Keratinocyte (primary cell): ENCODE results near the gene RAD23B. TPM values are rescaled to one million over a fixed set of nuclear protein-coding genes. Genes with fewer than 3 reads are reported as not detected.
"Not testable (repeated sequence)": the region's sequence is repeated elsewhere in the genome, so short reads cannot be mapped to it uniquely, and the experiment has no call there.

Experiments used
- DNase-seq: peaks from one replicate; pipeline ENCODE4 v3.0.0-alpha.2; 2011; ENCODE audit warnings: low read depth, missing footprints, low spot score
- FAIRE-seq: peaks from 2 replicates; lab custom pipeline; 2011; peaks lifted over from hg19 to GRCh38; lab: Jason Lieb, UNC
- H2AFZ ChIP-seq: 2 replicates; pipeline ENCODE4 v1.6.0; 2012; ENCODE audit warnings: low read length, control low read depth, inconsistent platforms; ENCODE audit not compliant: control insufficient read depth
- H3K27ac ChIP-seq: 2 replicates; pipeline ENCODE4 v1.5.1; 2011; ENCODE audit warnings: low read length; ENCODE audit not compliant: control insufficient read depth, insufficient read depth
- H3K27me3 ChIP-seq: 3 replicates; pipeline ENCODE4 v1.6.0; 2011; ENCODE audit warnings: low read length; ENCODE audit not compliant: control insufficient read depth, insufficient read depth; ENCODE audit errors: extremely low read depth
- H3K36me3 ChIP-seq, 2 experiments: 2 replicates in 1 of 2; 3 replicates in 1 of 2; pipeline ENCODE4 v1.5.1; 2011; ENCODE audit warnings: low read length in 2 of 2, mild to moderate bottlenecking in 1 of 2; ENCODE audit not compliant: control insufficient read depth in 2 of 2, insufficient read depth in 2 of 2; ENCODE audit errors: extremely low read depth in 1 of 2
- H3K4me1 ChIP-seq: 3 replicates; pipeline ENCODE4 v1.5.1; 2011; ENCODE audit warnings: low read length; ENCODE audit not compliant: control insufficient read depth, insufficient read depth; ENCODE audit errors: extremely low read depth
- H3K4me2 ChIP-seq: 3 replicates; pipeline ENCODE4 v1.6.0; 2011; ENCODE audit warnings: low read depth, low read length; ENCODE audit not compliant: control insufficient read depth, insufficient read depth; ENCODE audit errors: extremely low read depth
- H3K4me3 ChIP-seq, 3 experiments: fragments of 200-600 bp in 1 of 3; sonication (generic) in 1 of 3; 2 replicates in 2 of 3; 3 replicates in 1 of 3; pipeline ENCODE4 v1.5.1; 2011 to 2016; ENCODE audit warnings: low read length in 3 of 3, mild to moderate bottlenecking in 3 of 3, control low read depth in 2 of 3, inconsistent platforms in 1 of 3, low read depth in 1 of 3, mixed read lengths in 1 of 3, mixed run types in 1 of 3, moderate library complexity in 1 of 3; ENCODE audit not compliant: control insufficient read depth in 2 of 3, insufficient read depth in 2 of 3; ENCODE audit errors: extremely low read depth in 1 of 3
- H3K79me2 ChIP-seq: 2 replicates; pipeline ENCODE4 v1.6.0; 2012; ENCODE audit warnings: low read length; ENCODE audit not compliant: control insufficient read depth, insufficient read depth
- H3K9ac ChIP-seq: 3 replicates; pipeline ENCODE4 v1.6.0; 2011; ENCODE audit warnings: low read length; ENCODE audit not compliant: control insufficient read depth, insufficient read depth; ENCODE audit errors: extremely low read depth
- H3K9me1 ChIP-seq: 3 replicates; pipeline ENCODE4 v1.6.0; 2011; ENCODE audit warnings: low read length; ENCODE audit not compliant: control insufficient read depth, insufficient read depth; ENCODE audit errors: extremely low read depth
- H3K9me3 ChIP-seq: 2 replicates; pipeline ENCODE4 v1.5.1; 2012; ENCODE audit warnings: low read depth, low read length; ENCODE audit not compliant: control insufficient read depth
- H4K20me1 ChIP-seq: 3 replicates; pipeline ENCODE4 v1.6.0; 2011; ENCODE audit warnings: low read length; ENCODE audit not compliant: control insufficient read depth, insufficient read depth; ENCODE audit errors: extremely low read depth
- EZH2 ChIP-seq: IDR thresholded peaks from one replicate; pipeline ENCODE4 v1.6.1; 2012; ENCODE audit warnings: inconsistent platforms, mild to moderate bottlenecking, low read length, moderate library complexity
- dilution Hi-C: fragments of 300-500 bp; cut with MboI; formaldehyde crosslinking; loops from one replicate; pipeline ENCODE4 v1.7.0; 2020; ENCODE audit warnings: low sequenced_read_pairs; ENCODE audit not compliant: extremely low pct_ligation_motif_present
- polyA plus RNA-seq, 5 experiments: library from polyadenylated mRNA; depleted of rRNA in 3 of 5; stranded (reverse) in 3 of 5; stranded (forward) in 1 of 5; unstranded in 1 of 5; fragments of >200 nt; gene quantifications; 1 replicate in 1 of 5; 2 replicates in 3 of 5; 3 replicates in 1 of 5; pipeline versions ENCODE4 v1.2.1 to v1.2.3, GENCODE V29; 2011 to 2012; ENCODE audit warnings: missing spikeins in 2 of 5, low read depth in 1 of 5, low replicate concordance in 1 of 5
- TF ChIP-seq, protein P1 (sequence below), 3 experiments: IDR thresholded peaks in 1 of 3; conservative IDR thresholded peaks in 1 of 3; optimal IDR thresholded peaks in 1 of 3; 2 replicates in 2 of 3; 3 replicates in 1 of 3; pipeline versions ENCODE3 to v1.5.1; 2011; ENCODE audit warnings: low read length in 3 of 3, mild to moderate bottlenecking in 3 of 3, moderate library complexity in 2 of 3, control low read depth in 1 of 3, inconsistent platforms in 1 of 3; ENCODE audit not compliant: insufficient read depth in 2 of 3; ENCODE audit errors: extremely low read depth in 1 of 3

Gene RAD23B
- polyA plus RNA-seq, 1 donor (not counting 4 experiments of a cell fraction or from before 2014, with no cell fraction given), result 168 TPM

DNA sequence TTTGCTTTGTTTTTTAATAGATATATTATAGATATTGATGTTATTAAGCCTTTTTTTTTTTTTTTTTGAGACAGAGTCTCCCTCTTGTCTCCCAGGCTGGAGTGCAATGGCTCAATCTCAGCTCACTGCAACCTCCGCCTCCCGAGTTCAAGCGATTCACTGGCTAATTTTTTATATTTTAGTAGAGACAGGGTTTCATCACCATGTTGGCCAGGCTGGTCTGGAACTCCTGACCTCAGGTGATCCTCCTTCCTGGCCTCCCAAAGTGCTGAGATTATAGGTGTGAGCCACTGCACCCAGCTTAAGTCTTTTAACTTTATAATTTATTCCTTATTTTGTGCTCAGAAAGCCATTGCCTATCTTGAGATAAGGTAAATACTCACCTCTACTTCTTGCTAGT is 24.2 kb upstream of the RAD23B start:
- Histone ChIP-seq H3K4me1 (peaks cover 16% of the 10 kb centered on the region), H3K9ac (no peak overlapping the region), H2AFZ (no peak overlapping the region), H3K9me1 (no peaks in the 10 kb centered on the region), H3K27me3 (no peaks in the 10 kb centered on the region), H3K79me2 (no peaks in the 10 kb centered on the region), H4K20me1 (no peaks in the 10 kb centered on the region), H3K4me3 (no peak overlapping the region), H3K9me3 (no peaks in the 10 kb centered on the region), H3K27ac (no peak overlapping the region), H3K4me2 (no peak overlapping the region), H3K36me3 (no peaks in the 10 kb centered on the region)
- dilution Hi-C loops, result no loop called here
- TF ChIP-seq, protein P1, sequence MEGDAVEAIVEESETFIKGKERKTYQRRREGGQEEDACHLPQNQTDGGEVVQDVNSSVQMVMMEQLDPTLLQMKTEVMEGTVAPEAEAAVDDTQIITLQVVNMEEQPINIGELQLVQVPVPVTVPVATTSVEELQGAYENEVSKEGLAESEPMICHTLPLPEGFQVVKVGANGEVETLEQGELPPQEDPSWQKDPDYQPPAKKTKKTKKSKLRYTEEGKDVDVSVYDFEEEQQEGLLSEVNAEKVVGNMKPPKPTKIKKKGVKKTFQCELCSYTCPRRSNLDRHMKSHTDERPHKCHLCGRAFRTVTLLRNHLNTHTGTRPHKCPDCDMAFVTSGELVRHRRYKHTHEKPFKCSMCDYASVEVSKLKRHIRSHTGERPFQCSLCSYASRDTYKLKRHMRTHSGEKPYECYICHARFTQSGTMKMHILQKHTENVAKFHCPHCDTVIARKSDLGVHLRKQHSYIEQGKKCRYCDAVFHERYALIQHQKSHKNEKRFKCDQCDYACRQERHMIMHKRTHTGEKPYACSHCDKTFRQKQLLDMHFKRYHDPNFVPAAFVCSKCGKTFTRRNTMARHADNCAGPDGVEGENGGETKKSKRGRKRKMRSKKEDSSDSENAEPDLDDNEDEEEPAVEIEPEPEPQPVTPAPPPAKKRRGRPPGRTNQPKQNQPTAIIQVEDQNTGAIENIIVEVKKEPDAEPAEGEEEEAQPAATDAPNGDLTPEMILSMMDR (optimal IDR thresholded peaks at IDR 0.05 in 1 of 3, IDR thresholded peaks at IDR 0.05 in 1 of 3, conservative IDR thresholded peaks at IDR 0.05 in 1 of 3; ENCODE audit: extremely low read depth in 1 of 3, insufficient read depth in 2 of 3, low read length in 3 of 3), result no peak
- no peak for TF ChIP-seq EZH2
- FAIRE-seq (no peak), DNase-seq (no peak)

- H3K4me3 ChIP-seq, H2AFZ ChIP-seq, H3K27me3 ChIP-seq, H3K27ac ChIP-seq, DNase-seq, FAIRE-seq, H3K4me2 ChIP-seq, H3K9me1 ChIP-seq, H3K36me3 ChIP-seq, dilution Hi-C loops, H3K9me3 ChIP-seq, H3K79me2 ChIP-seq, H4K20me1 ChIP-seq, H3K9ac ChIP-seq: not testable (repeated sequence)
- peaks cover 16% of the 10 kb centered on the region for H3K4me1 ChIP-seq
Observed at GRCh38 chr9:107259751-107260313, 23.2 kb upstream of the RAD23B start.
